Activated CD8-positive, alpha-beta T cell treated with anti-CD3 and anti-CD28 coated beads, Interleukin-2, amount 10 ng/mL, durations not matched to agents 7 days and 5 days (primary cell): ENCODE measurements around the gene IP6K2. TPM values are rescaled to one million over a fixed set of nuclear protein-coding genes. Genes with fewer than 3 reads are reported as not detected.
"Not testable (repeated sequence)": the region's sequence is repeated elsewhere in the genome, so short reads cannot be mapped to it uniquely, and the experiment has no call there.

ENCODE experiments used
- ATAC-seq: fragments of 150-1000 bp; cut with Tn5 transposase; one replicate; pipeline ENCODE4 v1.10.0; 2021; ENCODE audit warnings: moderate library complexity
- CTCF ChIA-PET: fragments of 350-600 bp; sonication (Branson Sonifier 250); formaldehyde crosslinking; loops from one replicate; lab custom pipeline; 2021; ENCODE audit warnings: antibody characterized with exemption; lab: Charles Lee
- POLR2A ChIA-PET: fragments of 350-600 bp; sonication (Branson Sonifier 250); formaldehyde crosslinking; loops from one replicate; lab custom pipeline; 2021; ENCODE audit warnings: antibody characterized with exemption; lab: Charles Lee
- DNase-seq: peaks from one replicate; pipeline ENCODE4 v3.0.0-alpha.2; 2020
- H3K27ac Mint-ChIP-seq: one replicate; pipeline ENCODE4 v1.8.0; 2021; ENCODE audit warnings: mild to moderate bottlenecking, mixed read lengths
- H3K27me3 Mint-ChIP-seq: one replicate; pipeline ENCODE4 v1.8.0; 2021; ENCODE audit warnings: low read depth, mixed read lengths
- H3K36me3 Mint-ChIP-seq: one replicate; pipeline ENCODE4 v1.8.0; 2021; ENCODE audit warnings: low read depth, mixed read lengths
- H3K4me1 Mint-ChIP-seq: one replicate; pipeline ENCODE4 v1.8.0; 2021; ENCODE audit warnings: low read depth, mixed read lengths
- H3K4me3 Mint-ChIP-seq: one replicate; pipeline ENCODE4 v1.8.0; 2021; ENCODE audit warnings: mild to moderate bottlenecking, mixed read lengths
- H3K9me3 Mint-ChIP-seq: one replicate; pipeline ENCODE4 v1.8.0; 2022; ENCODE audit warnings: mixed read lengths; ENCODE audit not compliant: insufficient read depth
- total RNA-seq, 2 experiments: library from RNA; stranded (reverse); gene quantifications; one replicate each; pipeline ENCODE4 v1.2.3, GENCODE V29; 2021

The IP6K2 gene
- total RNA-seq, 2 experiments from 2014 or later, result 49.6 to 50.4 TPM

DNA sequence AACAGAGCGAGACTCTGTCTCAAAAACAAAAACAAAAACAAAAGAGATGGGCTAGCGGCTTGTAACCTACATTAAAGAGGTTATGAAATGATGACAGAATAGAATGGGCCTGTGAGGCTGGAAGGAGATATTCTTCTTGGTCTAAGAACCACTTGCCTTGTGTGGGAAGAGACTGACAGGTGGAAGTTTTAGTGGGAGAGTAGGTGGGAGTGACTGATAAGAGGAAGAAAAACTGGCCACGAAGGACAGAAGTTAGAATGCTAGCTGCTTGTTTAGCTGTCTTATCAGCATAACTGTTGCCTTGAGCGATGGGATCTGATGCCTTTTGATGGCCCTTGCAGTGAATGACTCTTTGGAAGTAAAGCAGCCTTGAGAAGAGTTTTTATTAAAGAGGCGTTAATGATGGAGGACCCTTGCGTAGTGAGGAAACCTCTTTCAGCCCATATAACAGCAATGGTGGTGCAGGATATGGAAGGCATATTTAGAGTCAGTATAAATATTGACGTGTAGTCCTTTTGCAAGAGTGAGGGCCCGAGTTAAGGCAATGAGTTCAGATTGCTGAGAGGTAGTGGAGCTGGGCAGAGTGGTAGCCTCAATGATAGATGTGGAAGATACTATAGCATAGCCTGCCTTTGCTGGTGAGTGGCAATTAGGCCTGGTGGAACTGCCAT, 8.3 kb upstream of the IP6K2 start:
- H3K36me3 Mint-ChIP-seq, ATAC-seq, H3K4me3 Mint-ChIP-seq, H3K4me1 Mint-ChIP-seq, DNase-seq, CTCF ChIA-PET, H3K27ac Mint-ChIP-seq, H3K9me3 Mint-ChIP-seq: not testable (repeated sequence)
- POLR2A ChIA-PET, result interaction anchor here (1.0 kb wide), 1 partner anchor 9 kb away, joined by 3 read pairs; the partner anchor contains the start of gene IP6K2
- H3K27me3 Mint-ChIP-seq, result peaks cover 13% of the 10 kb centered on the region

DNA sequence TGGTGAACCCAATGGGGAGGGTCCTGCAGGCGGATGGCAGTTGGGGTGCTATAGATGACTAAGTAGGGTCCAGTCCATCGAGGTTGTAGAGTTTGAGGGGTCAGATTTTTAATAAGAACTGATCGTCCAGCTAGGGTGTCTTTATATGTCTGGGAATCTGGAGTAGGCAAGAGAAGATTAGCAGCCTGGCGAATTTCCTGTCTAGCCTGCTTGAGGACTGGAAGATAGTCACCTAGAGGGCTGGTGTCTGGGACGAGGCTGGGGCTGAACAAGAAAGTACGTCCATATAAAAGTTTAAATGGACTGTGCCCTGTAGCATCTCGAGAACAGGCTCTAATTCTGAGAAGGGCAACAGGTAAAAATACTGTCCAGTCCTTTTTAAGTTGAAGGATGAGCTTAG, 6.7 kb upstream of the IP6K2 start:
- Mint-ChIP-seq H3K4me1 (no peaks in the 10 kb centered on the region), H3K9me3 (no peaks in the 10 kb centered on the region), H3K36me3 (no peaks in the 10 kb centered on the region), H3K4me3 (no peak overlapping the region), H3K27ac (no peak overlapping the region), H3K27me3 (peaks cover 20% of the 10 kb centered on the region)
- ATAC-seq (no peak), DNase-seq (no peak)
- ChIA-PET POLR2A (no interaction called here), CTCF (interaction anchor here (1.2 kb wide), 1 partner anchor 16 kb away, joined by 3 read pairs; no protein-coding TSS in a partner anchor)

DNA sequence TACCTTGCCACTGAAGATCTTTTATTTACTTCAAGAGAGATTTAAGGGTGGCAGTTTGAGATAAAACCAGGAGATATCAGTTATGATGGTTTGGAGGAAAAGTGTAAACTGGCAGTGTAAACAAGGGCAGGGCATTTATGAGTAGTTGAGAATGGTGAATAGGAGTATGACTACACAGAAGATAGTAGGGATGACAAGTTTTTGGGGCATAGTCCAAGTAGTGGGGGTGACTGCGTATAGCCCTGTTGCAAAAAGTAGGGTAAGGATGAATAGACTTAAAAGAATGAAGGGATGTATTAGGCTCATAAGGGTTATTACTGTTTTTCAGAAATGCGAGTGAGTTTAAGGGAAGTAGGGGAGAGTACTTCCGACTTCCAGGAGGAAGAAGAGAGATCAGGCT, 6.3 kb upstream of the IP6K2 start:
- POLR2A ChIA-PET, ATAC-seq, H3K27ac Mint-ChIP-seq, H3K4me1 Mint-ChIP-seq, DNase-seq, H3K4me3 Mint-ChIP-seq, H3K36me3 Mint-ChIP-seq, H3K9me3 Mint-ChIP-seq: not testable (repeated sequence)
- peaks cover 25% of the 10 kb centered on the region for H3K27me3 Mint-ChIP-seq
- CTCF ChIA-PET, result interaction anchor here (1.2 kb wide), 1 partner anchor 16 kb away, joined by 3 read pairs; no protein-coding TSS in a partner anchor

DNA sequence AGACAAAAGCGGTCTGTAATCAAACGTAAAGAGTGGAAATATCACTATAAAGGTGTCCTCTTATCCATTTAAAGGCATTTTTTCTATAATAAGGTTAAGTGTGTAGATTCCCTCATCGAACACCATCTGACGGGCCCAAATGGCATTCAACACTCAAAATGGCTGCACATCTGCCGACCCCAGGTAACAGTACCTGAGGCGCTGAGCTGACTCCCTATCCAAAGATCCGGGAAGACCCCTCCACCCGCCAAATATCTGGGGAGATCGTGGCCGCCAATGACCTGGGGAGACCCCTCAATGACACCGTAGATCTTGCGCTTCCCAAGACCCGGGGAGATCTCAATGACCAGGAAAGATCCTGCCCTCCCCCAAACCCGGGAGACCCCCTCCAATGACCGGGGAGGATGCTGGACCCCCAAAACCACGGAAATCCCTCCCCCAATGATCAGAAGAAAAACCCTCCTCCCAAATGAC, 476 bp downstream of the IP6K2 start:
- H3K4me3 Mint-ChIP-seq, result peak overlapping the region; percentile 99
- H3K36me3 Mint-ChIP-seq, result peaks cover 36% of the 10 kb centered on the region
- CTCF ChIA-PET, result interaction anchor here (0.9 to 2.1 kb wide), 8 partner anchors 10 to 437 kb away, joined by 3 to 13 read pairs (median 4); partner anchors contain the start of genes NCKIPSD, QRICH1 and WDR6
- H3K4me1 Mint-ChIP-seq, result peaks cover 39% of the 10 kb centered on the region
- POLR2A ChIA-PET, result interaction anchor here (0.6 to 2.2 kb wide), 28 partner anchors 8 to 754 kb away, joined by 3 to 9 read pairs (median 4); partner anchors contain the start of genes ARIH2, CELSR3, DAG1 and NCKIPSD
- DNase-seq, result peak; percentile 54
- H3K9me3 Mint-ChIP-seq, result no peaks in the 10 kb centered on the region
- peak overlapping the region; percentile 98 for H3K27ac Mint-ChIP-seq
- ATAC-seq, result no peak
- H3K27me3 Mint-ChIP-seq, result peaks cover 19% of the 10 kb centered on the region

DNA sequence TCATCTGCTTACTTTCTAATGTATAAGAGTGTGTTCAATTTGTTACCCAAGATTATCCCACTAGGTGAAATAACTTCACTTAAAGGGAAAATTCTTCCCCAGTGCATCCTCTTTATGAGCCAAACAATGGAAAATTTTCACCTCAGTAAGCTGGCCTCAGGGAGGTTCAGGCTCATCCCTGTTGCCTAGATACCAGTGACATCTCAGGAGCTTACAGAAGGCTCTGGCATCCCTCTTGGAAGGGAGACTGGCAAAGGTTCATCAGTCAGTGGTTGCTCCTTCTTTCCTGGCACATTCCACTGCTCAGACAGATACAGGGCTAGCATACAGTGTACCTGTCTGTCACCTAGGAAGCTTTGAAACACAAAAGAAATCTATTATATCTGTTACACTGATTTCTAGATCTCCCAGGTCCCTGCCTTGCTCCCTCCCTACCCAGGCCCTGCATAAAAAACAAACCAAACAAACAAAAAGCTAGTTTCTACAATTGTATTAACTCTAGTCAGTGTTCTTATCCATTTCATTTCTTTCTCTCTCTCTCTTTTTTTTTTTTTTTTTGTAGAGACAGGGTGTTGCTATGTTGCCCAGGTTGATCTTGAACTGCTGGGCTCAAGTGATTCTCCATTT, 1.7 kb downstream of the IP6K2 start:
- H3K27me3 Mint-ChIP-seq, result peaks cover 14% of the 10 kb centered on the region
- H3K4me1 Mint-ChIP-seq, result peaks cover 46% of the 10 kb centered on the region
- DNase-seq (no peak), ATAC-seq (no peak)
- peak overlapping the region; percentile 65 for H3K27ac Mint-ChIP-seq
- peak overlapping the region; percentile 99 for H3K4me3 Mint-ChIP-seq
- POLR2A ChIA-PET, result interaction anchor here (0.5 to 2.2 kb wide), 3 partner anchors 146 to 292 kb away, joined by 3 to 9 read pairs (median 4); partner anchors contain the start of genes ARIH2 and WDR6
- H3K36me3 Mint-ChIP-seq, result peaks cover 46% of the 10 kb centered on the region
- CTCF ChIA-PET, result interaction anchor here (1.0 to 2.1 kb wide), 6 partner anchors 20 to 183 kb away, joined by 3 to 13 read pairs (median 4); partner anchors contain the start of genes NCKIPSD and SLC25A20
- H3K9me3 Mint-ChIP-seq, result no peaks in the 10 kb centered on the region

DNA sequence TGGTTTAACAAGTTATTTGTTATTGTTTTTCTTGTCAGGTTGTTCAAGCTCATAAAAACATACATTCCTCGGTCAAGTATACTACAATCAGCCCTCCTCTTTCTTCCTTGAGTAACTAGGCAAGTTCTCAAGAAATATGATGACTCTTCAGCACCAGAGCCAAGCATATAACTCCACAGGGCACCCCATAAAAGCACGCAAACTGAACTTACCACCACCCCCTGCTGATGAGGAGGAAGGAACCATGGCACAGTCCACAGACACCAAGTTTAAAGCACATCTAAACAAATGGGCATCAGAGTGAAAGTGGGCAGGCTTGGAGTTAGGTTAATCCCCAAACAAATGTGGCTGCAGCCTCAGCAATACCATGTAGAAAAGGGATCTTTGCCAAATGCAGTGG, 5.3 kb downstream of the IP6K2 start:
- Mint-ChIP-seq H3K36me3 (peaks cover 61% of the 10 kb centered on the region), H3K27ac (peak overlapping the region; percentile 12)
- POLR2A ChIA-PET, result no interaction called here

DNA sequence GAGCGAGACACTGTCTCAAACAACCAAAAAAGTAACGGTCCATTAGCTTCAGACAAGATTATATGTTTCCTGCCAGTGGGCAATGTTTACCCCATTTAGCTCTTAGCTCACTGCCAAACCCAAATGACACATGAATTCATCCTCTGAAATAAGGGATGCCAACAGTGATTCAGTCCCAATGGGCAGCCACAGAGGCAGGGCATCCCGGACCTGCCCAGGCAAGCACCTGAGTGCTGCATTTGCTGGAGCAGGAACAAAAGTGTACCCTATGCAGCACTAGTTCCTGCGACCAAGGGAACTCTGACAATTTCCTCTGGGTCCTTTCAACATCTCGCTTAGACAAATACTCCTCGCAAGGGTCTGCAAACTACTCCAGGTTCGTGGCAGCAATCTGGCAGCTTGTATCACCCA, 8.0 kb downstream of the IP6K2 start:
- peak overlapping the region; percentile 72 for H3K27ac Mint-ChIP-seq
- H3K4me3 Mint-ChIP-seq, result no peak overlapping the region
- H3K27me3 Mint-ChIP-seq, result no peaks in the 10 kb centered on the region
- no peak for ATAC-seq
- peaks cover 42% of the 10 kb centered on the region for H3K4me1 Mint-ChIP-seq
- no peaks in the 10 kb centered on the region for H3K9me3 Mint-ChIP-seq
- CTCF ChIA-PET, result interaction anchor here (1.4 kb wide), 1 partner anchor 31 kb away, joined by 5 read pairs; no protein-coding TSS in a partner anchor
- H3K36me3 Mint-ChIP-seq, result peaks cover 47% of the 10 kb centered on the region
- POLR2A ChIA-PET, result interaction anchor here (2.1 kb wide), 1 partner anchor 8 kb away, joined by 5 read pairs; the partner anchor contains the start of gene IP6K2
- no peak for DNase-seq

More for the DNA sequence above, 5.3 kb downstream of the IP6K2 start:
- H3K4me1 Mint-ChIP-seq, result peaks cover 59% of the 10 kb centered on the region
- CTCF ChIA-PET, result no interaction called here
- H3K9me3 Mint-ChIP-seq, result no peaks in the 10 kb centered on the region
- DNase-seq, result no peak
- H3K27me3 Mint-ChIP-seq, result no peaks in the 10 kb centered on the region
- no peak overlapping the region for H3K4me3 Mint-ChIP-seq
- ATAC-seq, result no peak

DNA sequence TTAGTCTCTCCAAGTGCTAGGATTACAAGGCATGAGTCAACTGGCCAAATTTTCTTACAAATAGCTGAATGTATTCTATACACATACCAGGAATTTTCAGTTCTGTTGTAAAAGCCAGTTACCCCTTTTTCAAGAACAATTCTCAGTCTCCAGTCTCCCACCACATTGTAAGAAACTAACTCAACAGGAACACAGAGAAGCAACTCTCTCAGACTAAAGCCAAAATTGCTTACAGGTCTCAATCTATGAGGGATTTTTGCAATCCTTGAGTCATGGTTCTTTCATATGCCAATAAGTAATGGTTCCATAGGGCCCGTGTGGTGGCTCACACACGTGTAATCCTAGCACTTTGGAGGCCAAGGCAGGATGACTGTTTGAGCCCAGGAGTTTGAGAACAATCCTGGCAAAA, 8.5 kb downstream of the IP6K2 start:
- ATAC-seq, result no peak
- CTCF ChIA-PET, result no interaction called here

DNA sequence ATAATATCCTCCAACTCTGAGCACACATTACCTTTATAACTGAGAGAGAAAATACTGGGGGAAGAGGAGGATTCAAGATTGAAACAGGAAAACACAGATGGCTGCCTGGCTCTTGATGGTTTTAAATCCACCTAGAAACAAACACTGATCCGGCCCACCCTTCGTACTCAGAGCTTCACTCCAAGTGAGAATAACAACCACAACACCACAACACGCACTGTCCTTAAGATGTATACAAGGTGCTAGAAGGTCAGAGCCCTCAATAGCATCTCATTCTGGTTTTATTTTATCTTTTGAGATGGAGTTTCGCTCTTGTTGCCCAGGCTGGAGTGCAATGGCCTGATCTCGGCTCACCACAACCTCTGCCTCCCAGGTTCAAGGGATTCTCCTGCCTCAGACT, 9.9 kb downstream of the IP6K2 start:
- no peaks in the 10 kb centered on the region for H3K9me3 Mint-ChIP-seq

More for the DNA sequence above, 8.5 kb downstream of the IP6K2 start:
- Mint-ChIP-seq H3K27me3 (no peaks in the 10 kb centered on the region), H3K4me1 (peaks cover 44% of the 10 kb centered on the region), H3K36me3 (peaks cover 47% of the 10 kb centered on the region), H3K27ac (peak overlapping the region; percentile 72), H3K4me3 (no peak overlapping the region), H3K9me3 (no peaks in the 10 kb centered on the region)
- POLR2A ChIA-PET, result interaction anchor here (2.1 kb wide), 1 partner anchor 9 kb away, joined by 5 read pairs; the partner anchor contains the start of gene IP6K2
- no peak for DNase-seq

DNA sequence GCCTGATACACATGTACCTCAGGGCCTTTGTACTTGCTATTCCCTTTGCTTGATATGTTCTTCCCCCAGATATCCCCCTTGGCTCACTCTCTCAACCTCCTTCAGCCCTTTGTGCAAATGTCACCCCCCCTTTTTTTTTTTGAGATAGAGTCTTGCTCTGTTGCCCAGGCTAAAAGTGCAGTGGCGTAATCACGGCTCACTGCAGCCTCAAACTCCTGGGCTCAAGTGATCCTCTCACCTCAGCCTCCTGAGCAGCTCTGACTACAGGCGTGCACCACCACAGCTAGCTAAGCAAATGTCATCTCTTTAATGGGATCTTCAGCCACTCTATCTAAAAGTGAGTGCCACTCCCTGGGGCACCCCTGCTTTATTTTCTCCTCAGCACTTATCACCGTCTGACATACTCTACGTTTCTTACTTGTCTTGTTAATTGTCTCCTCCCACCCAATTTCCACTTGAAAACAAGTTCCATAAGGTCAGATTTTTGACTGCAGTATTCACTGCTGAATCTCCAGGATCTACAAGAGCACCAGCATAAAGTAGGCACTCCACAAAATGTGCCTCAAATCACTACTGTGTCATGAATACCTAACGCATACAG, 14.6 kb downstream of the IP6K2 start:
- DNase-seq, result no peak
- CTCF ChIA-PET, result no interaction called here
- H3K27ac Mint-ChIP-seq, result no peak overlapping the region

More for the DNA sequence above, 9.9 kb downstream of the IP6K2 start:
- no peak for DNase-seq
- peaks cover 41% of the 10 kb centered on the region for H3K4me1 Mint-ChIP-seq
- no peak overlapping the region for H3K27ac Mint-ChIP-seq
- POLR2A ChIA-PET, result interaction anchor here (2.1 kb wide), 1 partner anchor 10 kb away, joined by 5 read pairs; the partner anchor contains the start of gene IP6K2
- H3K36me3 Mint-ChIP-seq, result peaks cover 53% of the 10 kb centered on the region
- no peak for ATAC-seq
- CTCF ChIA-PET, result interaction anchor here (1.5 to 1.8 kb wide), 2 partner anchors 9 to 21 kb away, joined by 3 to 4 read pairs; partner anchors contain the start of gene NCKIPSD
- no peaks in the 10 kb centered on the region for H3K27me3 Mint-ChIP-seq
- H3K4me3 Mint-ChIP-seq, result no peak overlapping the region

More for the DNA sequence above, 14.6 kb downstream of the IP6K2 start:
- Mint-ChIP-seq H3K9me3 (no peaks in the 10 kb centered on the region), H3K4me3 (no peak overlapping the region), H3K27me3 (no peaks in the 10 kb centered on the region), H3K4me1 (peaks cover 15% of the 10 kb centered on the region), H3K36me3 (peaks cover 36% of the 10 kb centered on the region)
- ATAC-seq, result no peak
- POLR2A ChIA-PET, result interaction anchor here (1.0 kb wide), 1 partner anchor 15 kb away, joined by 3 read pairs; the partner anchor contains the start of gene IP6K2
